NOMO-1 treated with dmso at 0.1 percent for 144 hours (cell line): ENCODE measurements around the gene STPG3.
A peak's percentile ranks its signal among the peaks of the same experiment; 100 is the strongest.

Source experiments
- DNase-seq: peaks from one replicate; lab custom pipeline; 2025; ENCODE audit not compliant: unreplicated experiment; lab: John Stamatoyannopoulos, UW

The STPG3 gene

GRCh38 chr9:137299938-137300337, 48.9 kb downstream of the STPG3 start:
- DNase-seq, result no peak

GRCh38 chr9:137300567-137301080, 49.5 kb downstream of the STPG3 start:
- no peak for DNase-seq

- DNase-seq, result no peak
Observed at GRCh38 chr9:137301081-137301947, 50.2 kb downstream of the STPG3 start.

DNA sequence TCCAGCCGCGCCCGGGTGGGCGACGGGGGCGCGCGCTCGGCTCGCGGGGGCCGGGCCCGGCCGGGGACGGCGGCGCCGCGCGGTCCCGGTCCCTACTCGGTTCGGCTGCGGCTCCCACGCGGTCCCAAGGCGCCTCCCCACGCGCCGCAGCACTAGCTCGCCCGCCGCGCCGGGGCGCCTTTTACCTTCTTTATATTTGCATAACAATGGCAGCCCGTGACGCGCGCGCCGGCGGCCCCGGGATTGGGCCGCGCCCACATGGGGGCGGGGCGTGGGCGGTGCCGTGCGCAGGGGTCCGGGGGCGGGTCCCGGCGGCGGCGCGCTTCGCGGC, 51.0 kb downstream of the STPG3 start, which contains the start of gene NRARP:
Gene NRARP (minus strand): TSS at position 154 of the 331 bp plus-strand sequence. CDS start 343 bp downstream, outside the sequence.
- peak; percentile 87 for DNase-seq

DNA sequence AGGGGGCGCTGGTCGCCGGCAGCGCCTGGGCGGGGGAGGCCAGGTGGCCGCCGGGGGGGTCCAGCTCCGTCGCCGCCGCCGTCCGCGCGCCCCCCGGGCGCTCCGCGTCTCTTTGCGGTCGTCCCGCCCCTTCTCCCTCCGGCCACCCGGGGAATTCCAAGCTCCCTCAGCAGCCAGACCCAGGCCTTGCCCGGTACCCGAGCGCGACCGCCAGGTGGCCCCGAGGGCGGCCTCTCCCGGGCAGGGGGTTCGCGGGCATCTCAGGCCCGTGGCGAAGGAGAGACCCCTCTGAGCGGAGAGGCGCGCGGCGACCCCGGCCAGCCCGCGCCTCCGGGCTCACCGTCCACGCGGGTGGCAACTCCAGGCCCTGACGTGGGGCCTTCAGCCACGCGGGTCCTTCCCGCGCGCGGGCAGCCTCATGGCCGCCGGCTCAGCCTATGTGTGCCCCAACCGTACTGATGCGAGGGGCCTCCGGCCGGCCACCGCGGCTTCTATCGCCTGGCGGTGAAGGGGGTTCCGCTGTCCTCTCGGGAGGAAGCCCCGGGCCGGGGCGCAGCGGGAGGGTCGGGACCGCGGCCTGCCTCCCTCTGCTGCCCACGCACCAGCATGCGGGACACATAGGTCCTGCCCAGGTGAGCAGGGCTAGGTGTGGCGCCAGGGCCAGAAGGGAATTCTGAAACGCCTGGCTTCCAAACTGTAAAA, 51.5 kb downstream of the STPG3 start:
- no peak for DNase-seq
